Right renal pelvis (tissue), 4 donors: ENCODE data around the gene PTN. TPM values are rescaled to one million over a fixed set of nuclear protein-coding genes. Genes with fewer than 3 reads are reported as not detected.
"Not testable (repeated sequence)": the region's sequence is repeated elsewhere in the genome, so short reads cannot be mapped to it uniquely, and the experiment has no call there.

Experiments used
- DNase-seq, 4 donors: peaks; one replicate each; pipeline ENCODE4 v3.0.0-alpha.2; 2013; ENCODE audit warnings: low read depth in 4 of 4, low spot score in 3 of 4, missing footprints in 1 of 4
- polyA plus RNA-seq, 4 donors: library from polyadenylated mRNA; unstranded; fragments of 120-200 nt; gene quantifications; one replicate each; pipeline ENCODE4 v1.2.1, GENCODE V29; 2013; ENCODE audit not compliant: insufficient read length in 4 of 4

Gene PTN
- polyA plus RNA-seq, 4 donors = 163 to 236 (median 200) TPM

- DNase-seq = no peak
Observed at GRCh38 chr7:137269240-137269639, 74.3 kb downstream of the PTN start.

GRCh38 chr7:137268001-137268865 lies 75.3 kb downstream of the PTN start:
- DNase-seq = not testable (repeated sequence)

- no peak for DNase-seq
Observed at GRCh38 chr7:137266764-137267163, 76.8 kb downstream of the PTN start.

- not testable (repeated sequence) for DNase-seq
Observed at GRCh38 chr7:137265480-137265879, 78.1 kb downstream of the PTN start.

- no peak for DNase-seq
Observed at GRCh38 chr7:137262599-137262998, 80.9 kb downstream of the PTN start.

- no peak for DNase-seq
Observed at GRCh38 chr7:137258552-137258951, 85.0 kb downstream of the PTN start.

GRCh38 chr7:137254766-137255165 lies 88.8 kb downstream of the PTN start:
- no peak for DNase-seq

GRCh38 chr7:137245890-137246289 lies 97.6 kb downstream of the PTN start:
- no peak for DNase-seq

GRCh38 chr7:137245186-137245585 lies 98.3 kb downstream of the PTN start:
- DNase-seq = no peak

- no peak for DNase-seq
Observed at GRCh38 chr7:137243741-137244140, 99.8 kb downstream of the PTN start.

- DNase-seq = no peak
Observed at GRCh38 chr7:137242616-137243015, 100.9 kb downstream of the PTN start.

GRCh38 chr7:137241655-137242360 lies 101.7 kb downstream of the PTN start:
- no peak for DNase-seq

GRCh38 chr7:137239186-137239585 lies 104.3 kb downstream of the PTN start:
- DNase-seq = not testable (repeated sequence)

- DNase-seq = no peak
Observed at GRCh38 chr7:137235434-137235833, 108.1 kb downstream of the PTN start.

- no peak for DNase-seq
Observed at GRCh38 chr7:137231167-137231566, 112.4 kb downstream of the PTN start.

- no peak for DNase-seq
Observed at GRCh38 chr7:137221467-137221866, 122.1 kb downstream of the PTN start.

GRCh38 chr7:137213744-137214143 lies 129.8 kb downstream of the PTN start:
- DNase-seq = no peak

GRCh38 chr7:137209151-137209817 lies 134.2 kb downstream of the PTN start:
- no peak for DNase-seq

GRCh38 chr7:137206770-137207169 lies 136.8 kb downstream of the PTN start:
- DNase-seq = no peak

- DNase-seq = no peak
Observed at GRCh38 chr7:137204246-137204645, 139.3 kb downstream of the PTN start.

- no peak for DNase-seq
Observed at GRCh38 chr7:137203351-137203750, 140.2 kb downstream of the PTN start.
